Liver (tissue), 3 donors: ENCODE data around the gene AAK1.
A peak's percentile ranks its signal among the peaks of the same experiment; 100 is the strongest.

ENCODE experiments used
- ATF3 ChIP-seq: IDR thresholded peaks from 2 replicates; pipeline ENCODE4 v1.6.1; 2016; ENCODE audit warnings: antibody characterized with exemption
- CTCF ChIP-seq: fragments of 150-350 bp; IDR thresholded peaks from 2 replicates; pipeline ENCODE4 v1.5.1; 2017; ENCODE audit warnings: improper control_type of control experiment, low read depth, low read length; ENCODE audit not compliant: missing input control
- EGR1 ChIP-seq, 2 donors: IDR thresholded peaks; 2 replicates each; pipeline ENCODE4 v1.6.1; 2016 to 2018; ENCODE audit warnings: antibody characterized with exemption in 2 of 2, low read depth in 2 of 2
- JUND ChIP-seq, 2 donors: IDR thresholded peaks; 2 replicates each; pipeline ENCODE4 v1.6.1; 2016; ENCODE audit warnings: antibody characterized with exemption in 2 of 2
- MAX ChIP-seq: IDR thresholded peaks from 2 replicates; pipeline ENCODE4 v1.6.1; 2016; ENCODE audit warnings: antibody characterized with exemption
- RAD21 ChIP-seq, 2 donors: IDR thresholded peaks; 2 replicates each; pipeline ENCODE4 v1.6.1; 2016; ENCODE audit warnings: antibody characterized with exemption in 2 of 2, mild to moderate bottlenecking in 2 of 2
- SP1 ChIP-seq: IDR thresholded peaks from 2 replicates; pipeline ENCODE4 v1.6.1; 2018; ENCODE audit warnings: antibody characterized with exemption, mild to moderate bottlenecking
- TAF1 ChIP-seq: conservative IDR thresholded peaks from 2 replicates; pipeline ENCODE4 v1.6.1; 2016; ENCODE audit warnings: antibody characterized with exemption, mild to moderate bottlenecking
- YY1 ChIP-seq: IDR thresholded peaks from 2 replicates; pipeline ENCODE4 v1.6.1; 2016; ENCODE audit warnings: antibody characterized with exemption, mild to moderate bottlenecking
- ZBTB33 ChIP-seq: IDR thresholded peaks from 2 replicates; pipeline ENCODE4 v1.6.1; 2016; ENCODE audit warnings: antibody characterized with exemption
- donor health status: healthy.
- donor health status: healthy.

GRCh38 chr2:69636395-69636794 lies 7.1 kb downstream of the AAK1 start:
- TF ChIP-seq CTCF (no peak), ZBTB33 (no peak), RAD21 (IDR thresholded peaks at IDR 0.05) (peak in 1 of 2 donors; percentile 8), SP1 (no peak), MAX (no peak), JUND (IDR thresholded peaks at IDR 0.05) (no peak), YY1 (no peak), EGR1 (IDR thresholded peaks at IDR 0.05; ENCODE audit: low read depth in 2 of 2) (no peak), TAF1 (no peak), ATF3 (peak; percentile 56)
